ENCODE data around the gene RBM47. TPM values are rescaled to one million over a fixed set of nuclear protein-coding genes. Genes with fewer than 3 reads are reported as not detected.
"Not testable (repeated sequence)": the region's sequence is repeated elsewhere in the genome, so short reads cannot be mapped to it uniquely, and the experiment has no call there.

RBM47 gene
- total RNA-seq, 2 donors from 2014 or later: 10.9 to 12.0 TPM

GRCh38 chr4:40471923-40472322 is 157.7 kb downstream of the RBM47 start:
- peak; percentile 49 to 57 for ATAC-seq (replicated peaks in 1 of 2)
- H3K9me3 Mint-ChIP-seq: no peaks in the 10 kb centered on the region
- H3K36me3 Mint-ChIP-seq (ENCODE audit: insufficient read depth in 2 of 2): peaks cover 0 to 3% of the 10 kb centered on the region in 2 donors
- DNase-seq: no peak
- no peak overlapping the region for H3K4me3 Mint-ChIP-seq
- no peak overlapping the region for H3K27ac Mint-ChIP-seq
- peaks cover 28% of the 10 kb centered on the region for H3K4me1 Mint-ChIP-seq (ENCODE audit: low read depth)
- H3K27me3 Mint-ChIP-seq (ENCODE audit: low read depth): no peaks in the 10 kb centered on the region

- Mint-ChIP-seq H3K4me1 (ENCODE audit: low read depth) (peaks cover 40% of the 10 kb centered on the region), H3K27me3 (ENCODE audit: low read depth) (no peaks in the 10 kb centered on the region), H3K9me3 (no peaks in the 10 kb centered on the region), H3K36me3 (ENCODE audit: insufficient read depth in 2 of 2) (peaks cover 0 to 7% of the 10 kb centered on the region in 2 donors), H3K4me3 (peak overlapping the region in 1 of 2 donors; percentile 22), H3K27ac (peak overlapping the region; percentile 20)
- no peak for DNase-seq
- ATAC-seq (replicated peaks in 1 of 2): peak; percentile 76 to 84
Observed at GRCh38 chr4:40466789-40467188, 162.9 kb downstream of the RBM47 start.

- peak in 1 of 2 donors; percentile 6 for DNase-seq
- Mint-ChIP-seq H3K4me1 (ENCODE audit: low read depth) (peaks cover 40% of the 10 kb centered on the region), H3K4me3 (no peak overlapping the region), H3K9me3 (no peaks in the 10 kb centered on the region), H3K27ac (peak overlapping the region; percentile 51), H3K27me3 (ENCODE audit: low read depth) (no peaks in the 10 kb centered on the region), H3K36me3 (ENCODE audit: insufficient read depth in 2 of 2) (peaks cover 0 to 6% of the 10 kb centered on the region in 2 donors)
- peak; percentile 58 to 70 for ATAC-seq (replicated peaks in 1 of 2)
Observed at GRCh38 chr4:40462326-40462725, 167.3 kb downstream of the RBM47 start.

- Mint-ChIP-seq H3K27ac (no peak overlapping the region), H3K36me3 (ENCODE audit: insufficient read depth in 2 of 2) (peaks cover 0 to 6% of the 10 kb centered on the region in 2 donors), H3K27me3 (ENCODE audit: low read depth) (no peaks in the 10 kb centered on the region), H3K4me1 (ENCODE audit: low read depth) (peaks cover 36% of the 10 kb centered on the region), H3K4me3 (no peak overlapping the region), H3K9me3 (no peaks in the 10 kb centered on the region)
- DNase-seq: no peak
- no peak for ATAC-seq (replicated peaks in 1 of 2)
Observed at GRCh38 chr4:40461879-40462278, 167.8 kb downstream of the RBM47 start.

GRCh38 chr4:40461062-40461461 is 168.6 kb downstream of the RBM47 start:
- H3K9me3 Mint-ChIP-seq: no peaks in the 10 kb centered on the region
- peaks cover 28% of the 10 kb centered on the region for H3K4me1 Mint-ChIP-seq (ENCODE audit: low read depth)
- no peak overlapping the region for H3K4me3 Mint-ChIP-seq
- H3K27me3 Mint-ChIP-seq (ENCODE audit: low read depth): no peaks in the 10 kb centered on the region
- peaks cover 0 to 6% of the 10 kb centered on the region in 2 donors for H3K36me3 Mint-ChIP-seq (ENCODE audit: insufficient read depth in 2 of 2)
- no peak overlapping the region for H3K27ac Mint-ChIP-seq
- ATAC-seq (replicated peaks in 1 of 2): no peak
- no peak for DNase-seq

- ATAC-seq (replicated peaks in 1 of 2) (no peak), DNase-seq (no peak)
- Mint-ChIP-seq H3K4me3 (no peak overlapping the region), H3K36me3 (ENCODE audit: insufficient read depth in 2 of 2) (no peaks in the 10 kb centered on the region), H3K4me1 (ENCODE audit: low read depth) (peaks cover 17% of the 10 kb centered on the region), H3K27ac (no peak overlapping the region), H3K9me3 (no peaks in the 10 kb centered on the region), H3K27me3 (ENCODE audit: low read depth) (no peaks in the 10 kb centered on the region)
Observed at GRCh38 chr4:40458683-40459082, 171.0 kb downstream of the RBM47 start.

GRCh38 chr4:40458109-40458508 is 171.6 kb downstream of the RBM47 start:
- no peaks in the 10 kb centered on the region for H3K9me3 Mint-ChIP-seq
- H3K4me1 Mint-ChIP-seq (ENCODE audit: low read depth): peaks cover 16% of the 10 kb centered on the region
- no peak overlapping the region for H3K4me3 Mint-ChIP-seq
- H3K36me3 Mint-ChIP-seq (ENCODE audit: insufficient read depth in 2 of 2): no peaks in the 10 kb centered on the region
- DNase-seq (no peak), ATAC-seq (replicated peaks in 1 of 2) (no peak)
- no peaks in the 10 kb centered on the region for H3K27me3 Mint-ChIP-seq (ENCODE audit: low read depth)
- H3K27ac Mint-ChIP-seq: no peak overlapping the region

- ATAC-seq (replicated peaks in 1 of 2) (no peak), DNase-seq (no peak)
- Mint-ChIP-seq H3K36me3 (ENCODE audit: insufficient read depth in 2 of 2) (no peaks in the 10 kb centered on the region), H3K9me3 (no peaks in the 10 kb centered on the region), H3K4me1 (ENCODE audit: low read depth) (peaks cover 21% of the 10 kb centered on the region), H3K4me3 (no peak overlapping the region), H3K27me3 (ENCODE audit: low read depth) (no peaks in the 10 kb centered on the region), H3K27ac (no peak overlapping the region)
Observed at GRCh38 chr4:40455340-40455902, 174.2 kb downstream of the RBM47 start.

- DNase-seq (no peak), ATAC-seq (replicated peaks in 1 of 2) (no peak)
- Mint-ChIP-seq H3K36me3 (ENCODE audit: insufficient read depth in 2 of 2) (no peaks in the 10 kb centered on the region), H3K27me3 (ENCODE audit: low read depth) (no peaks in the 10 kb centered on the region), H3K27ac (no peak overlapping the region), H3K4me1 (ENCODE audit: low read depth) (peaks cover 21% of the 10 kb centered on the region), H3K4me3 (no peak overlapping the region), H3K9me3 (no peaks in the 10 kb centered on the region)
Observed at GRCh38 chr4:40454816-40455215, 174.8 kb downstream of the RBM47 start.

- H3K4me1 Mint-ChIP-seq (ENCODE audit: low read depth): peaks cover 21% of the 10 kb centered on the region
- no peak overlapping the region for H3K4me3 Mint-ChIP-seq
- no peak overlapping the region for H3K27ac Mint-ChIP-seq
- ATAC-seq (replicated peaks in 1 of 2) (no peak), DNase-seq (no peak)
- H3K9me3 Mint-ChIP-seq: no peaks in the 10 kb centered on the region
- H3K36me3 Mint-ChIP-seq (ENCODE audit: insufficient read depth in 2 of 2): no peaks in the 10 kb centered on the region
- H3K27me3 Mint-ChIP-seq (ENCODE audit: low read depth): no peaks in the 10 kb centered on the region
Observed at GRCh38 chr4:40453912-40454311, 175.8 kb downstream of the RBM47 start.

- DNase-seq (no peak), ATAC-seq (replicated peaks in 1 of 2) (no peak)
- H3K4me3 Mint-ChIP-seq: no peak overlapping the region
Observed at GRCh38 chr4:40448875-40449274, 180.8 kb downstream of the RBM47 start.

GRCh38 chr4:40446839-40447238 is 182.8 kb downstream of the RBM47 start:
- no peaks in the 10 kb centered on the region for H3K27me3 Mint-ChIP-seq (ENCODE audit: low read depth)
- H3K4me3 Mint-ChIP-seq: no peak overlapping the region
- no peaks in the 10 kb centered on the region for H3K9me3 Mint-ChIP-seq
- DNase-seq: no peak
- peaks cover 7% of the 10 kb centered on the region for H3K4me1 Mint-ChIP-seq (ENCODE audit: low read depth)
- ATAC-seq (replicated peaks in 1 of 2): no peak
- H3K36me3 Mint-ChIP-seq (ENCODE audit: insufficient read depth in 2 of 2): no peaks in the 10 kb centered on the region
- H3K27ac Mint-ChIP-seq: no peak overlapping the region

More at GRCh38 chr4:40448875-40449274, 180.8 kb downstream of the RBM47 start:
- peaks cover 16% of the 10 kb centered on the region for H3K4me1 Mint-ChIP-seq (ENCODE audit: low read depth)
- no peak overlapping the region for H3K27ac Mint-ChIP-seq
- no peaks in the 10 kb centered on the region for H3K27me3 Mint-ChIP-seq (ENCODE audit: low read depth)
- H3K9me3 Mint-ChIP-seq: no peaks in the 10 kb centered on the region
- no peaks in the 10 kb centered on the region for H3K36me3 Mint-ChIP-seq (ENCODE audit: insufficient read depth in 2 of 2)

GRCh38 chr4:40446261-40446750 is 183.4 kb downstream of the RBM47 start:
- H3K9me3 Mint-ChIP-seq; H3K4me1 Mint-ChIP-seq (ENCODE audit: low read depth); H3K36me3 Mint-ChIP-seq (ENCODE audit: insufficient read depth in 2 of 2); ATAC-seq (replicated peaks in 1 of 2); H3K27ac Mint-ChIP-seq; H3K27me3 Mint-ChIP-seq (ENCODE audit: low read depth); H3K4me3 Mint-ChIP-seq; DNase-seq: not testable (repeated sequence)

- Mint-ChIP-seq H3K27me3 (ENCODE audit: low read depth) (no peaks in the 10 kb centered on the region), H3K4me3 (no peak overlapping the region), H3K36me3 (ENCODE audit: insufficient read depth in 2 of 2) (no peaks in the 10 kb centered on the region), H3K27ac (no peak overlapping the region), H3K4me1 (ENCODE audit: low read depth) (peaks cover 8% of the 10 kb centered on the region), H3K9me3 (no peaks in the 10 kb centered on the region)
- ATAC-seq (replicated peaks in 1 of 2) (no peak), DNase-seq (no peak)
Observed at GRCh38 chr4:40445671-40446070, 184.0 kb downstream of the RBM47 start.

Measured in activated T-cell treated with anti-CD3 and anti-CD28 coated beads, Interleukin-2, amount 50 U/mL, for 72 hours (primary cell).